GM18861 (cell line): ENCODE results near the gene KLK3.
"Not testable (repeated sequence)": the region's sequence is repeated elsewhere in the genome, so short reads cannot be mapped to it uniquely, and the experiment has no call there.

Source experiments
- ATAC-seq: cut with Tn5 transposase; IDR thresholded peaks from one replicate; pipeline ENCODE4 v1.9.1; 2021; ENCODE audit not compliant: unreplicated experiment

Gene KLK3

DNA sequence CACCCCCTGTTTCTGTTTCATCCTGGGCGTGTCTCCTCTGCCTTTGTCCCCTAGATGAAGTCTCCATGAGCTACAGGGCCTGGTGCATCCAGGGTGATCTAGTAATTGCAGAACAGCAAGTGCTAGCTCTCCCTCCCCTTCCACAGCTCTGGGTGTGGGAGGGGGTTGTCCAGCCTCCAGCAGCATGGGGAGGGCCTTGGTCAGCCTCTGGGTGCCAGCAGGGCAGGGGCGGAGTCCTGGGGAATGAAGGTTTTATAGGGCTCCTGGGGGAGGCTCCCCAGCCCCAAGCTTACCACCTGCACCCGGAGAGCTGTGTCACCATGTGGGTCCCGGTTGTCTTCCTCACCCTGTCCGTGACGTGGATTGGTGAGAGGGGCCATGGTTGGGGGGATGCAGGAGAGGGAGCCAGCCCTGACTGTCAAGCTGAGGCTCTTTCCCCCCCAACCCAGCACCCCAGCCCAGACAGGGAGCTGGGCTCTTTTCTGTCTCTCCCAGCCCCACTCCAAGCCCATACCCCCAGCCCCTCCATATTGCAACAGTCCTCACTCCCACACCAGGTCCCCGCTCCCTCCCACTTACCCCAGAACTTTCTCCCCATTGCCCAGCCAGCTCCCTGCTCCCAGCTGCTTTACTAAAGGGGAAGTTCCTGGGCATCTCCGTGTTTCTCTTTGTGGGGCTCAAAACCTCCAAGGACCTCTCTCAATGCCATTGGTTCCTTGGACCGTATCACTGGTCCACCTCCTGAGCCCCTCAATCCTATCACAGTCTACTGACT is at the start of gene KLK3:
TSS of gene KLK3 (plus strand) at position 280 of the 775 bp plus-strand sequence. CDS start at position 321, 41 bp downstream.
- ATAC-seq: no peak

DNA sequence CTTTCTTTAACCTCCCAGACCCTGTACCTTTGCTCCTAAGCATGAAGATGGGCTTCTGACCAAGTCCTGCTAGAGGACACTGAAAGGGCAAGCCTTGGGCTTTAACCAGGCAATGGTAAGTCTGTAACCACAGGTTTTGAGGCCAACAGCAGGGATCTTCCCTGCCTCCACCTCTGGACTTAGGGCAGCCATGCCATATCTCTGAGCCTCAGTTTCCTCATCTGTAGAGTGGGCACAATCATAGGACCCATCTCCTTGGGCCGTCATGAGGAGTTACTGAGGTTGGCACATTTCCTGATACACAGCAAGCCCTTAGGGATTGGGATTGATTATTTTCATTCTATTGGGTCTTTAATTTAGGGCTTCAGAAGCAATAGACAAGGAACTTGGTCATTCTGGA is 45.9 kb upstream of the KLK3 start:
- ATAC-seq: no peak

DNA sequence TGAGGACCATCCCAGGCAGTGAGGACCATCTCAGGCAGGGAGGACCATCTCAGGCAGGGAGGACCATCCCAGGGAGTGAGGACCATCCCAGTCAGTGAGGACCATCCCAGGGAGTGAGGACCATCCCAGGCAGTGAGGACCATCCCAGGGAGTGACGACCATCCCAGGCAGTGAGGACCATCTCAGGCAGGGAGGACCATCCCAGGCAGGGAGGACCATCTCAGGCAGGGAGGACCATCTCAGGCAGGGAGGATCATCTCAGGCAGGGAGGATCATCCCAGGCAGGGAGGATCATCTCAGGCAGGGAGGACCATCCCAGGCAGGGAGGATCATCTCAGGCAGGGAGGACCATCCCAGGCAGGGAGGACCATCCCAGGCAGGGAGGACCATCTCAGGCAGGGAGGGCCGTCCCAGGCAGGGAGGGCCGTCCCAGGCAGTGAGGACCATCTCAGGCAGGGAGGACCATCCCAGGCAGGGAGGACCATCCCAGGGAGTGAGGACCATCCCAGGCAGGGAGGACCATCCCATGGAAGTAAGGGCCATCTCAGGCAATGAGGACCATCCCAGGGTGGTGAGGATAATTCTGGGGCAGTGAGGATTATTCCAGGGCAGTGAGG is 43.0 kb upstream of the KLK3 start:
- not testable (repeated sequence) for ATAC-seq

DNA sequence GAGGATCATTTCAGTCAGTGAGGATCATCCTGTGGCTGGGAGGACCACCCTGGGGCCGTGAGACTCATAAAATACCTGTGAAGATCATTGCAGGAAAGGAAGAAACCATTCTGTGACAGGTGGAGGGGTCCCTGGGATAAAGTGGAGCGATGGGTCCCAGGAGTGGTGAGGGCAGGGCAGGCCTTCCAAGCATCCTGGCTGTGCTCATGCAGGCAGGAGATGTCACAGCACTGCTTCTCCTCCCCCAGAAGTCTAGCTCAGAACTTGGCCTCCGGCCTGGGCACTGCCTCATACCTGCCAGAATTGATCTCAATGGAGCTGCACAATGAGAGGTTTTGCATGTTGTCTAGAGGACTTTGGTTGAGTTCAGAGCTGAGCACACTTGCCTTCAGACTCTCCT is 42.2 kb upstream of the KLK3 start:
- no peak for ATAC-seq

DNA sequence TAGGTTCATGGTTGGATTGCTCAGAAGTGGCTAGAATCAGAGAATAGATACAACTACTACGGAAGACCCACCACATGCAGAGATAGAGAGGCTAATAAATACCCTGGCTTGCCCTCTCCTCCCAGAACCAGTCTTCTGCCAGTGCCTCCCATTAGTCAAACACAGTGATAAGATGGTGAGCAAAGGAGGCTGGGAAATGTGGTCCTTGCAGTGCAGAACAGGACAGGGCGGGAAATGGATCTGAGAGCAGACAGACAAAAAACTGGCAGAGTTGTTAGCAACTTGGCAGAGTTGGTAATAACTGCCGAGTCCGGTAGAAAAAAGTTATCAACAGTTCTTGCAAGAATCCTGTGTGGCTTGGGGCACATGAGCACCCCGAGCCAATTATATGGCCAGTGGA is 39.8 kb upstream of the KLK3 start:
- ATAC-seq: no peak

DNA sequence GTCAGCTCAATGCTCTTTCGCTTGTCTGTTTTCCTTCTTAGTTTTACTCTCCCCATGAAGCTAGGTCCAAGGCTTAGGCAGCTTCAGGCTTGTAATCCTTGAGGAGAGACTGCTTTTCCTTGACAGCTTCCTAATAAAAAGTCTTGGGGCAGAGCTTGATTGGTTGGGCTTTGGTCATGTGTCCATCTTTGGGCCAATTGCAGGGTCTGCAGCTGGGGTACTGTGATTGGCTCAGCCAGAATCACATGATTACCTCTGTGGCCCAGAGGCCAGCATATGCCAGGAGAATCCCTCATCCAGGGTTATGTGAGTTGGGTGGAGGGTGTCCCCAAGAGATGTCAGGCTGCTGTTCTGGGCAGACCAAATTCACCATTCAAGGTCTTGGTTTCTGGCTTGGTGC is 39.3 kb upstream of the KLK3 start:
- no peak for ATAC-seq

DNA sequence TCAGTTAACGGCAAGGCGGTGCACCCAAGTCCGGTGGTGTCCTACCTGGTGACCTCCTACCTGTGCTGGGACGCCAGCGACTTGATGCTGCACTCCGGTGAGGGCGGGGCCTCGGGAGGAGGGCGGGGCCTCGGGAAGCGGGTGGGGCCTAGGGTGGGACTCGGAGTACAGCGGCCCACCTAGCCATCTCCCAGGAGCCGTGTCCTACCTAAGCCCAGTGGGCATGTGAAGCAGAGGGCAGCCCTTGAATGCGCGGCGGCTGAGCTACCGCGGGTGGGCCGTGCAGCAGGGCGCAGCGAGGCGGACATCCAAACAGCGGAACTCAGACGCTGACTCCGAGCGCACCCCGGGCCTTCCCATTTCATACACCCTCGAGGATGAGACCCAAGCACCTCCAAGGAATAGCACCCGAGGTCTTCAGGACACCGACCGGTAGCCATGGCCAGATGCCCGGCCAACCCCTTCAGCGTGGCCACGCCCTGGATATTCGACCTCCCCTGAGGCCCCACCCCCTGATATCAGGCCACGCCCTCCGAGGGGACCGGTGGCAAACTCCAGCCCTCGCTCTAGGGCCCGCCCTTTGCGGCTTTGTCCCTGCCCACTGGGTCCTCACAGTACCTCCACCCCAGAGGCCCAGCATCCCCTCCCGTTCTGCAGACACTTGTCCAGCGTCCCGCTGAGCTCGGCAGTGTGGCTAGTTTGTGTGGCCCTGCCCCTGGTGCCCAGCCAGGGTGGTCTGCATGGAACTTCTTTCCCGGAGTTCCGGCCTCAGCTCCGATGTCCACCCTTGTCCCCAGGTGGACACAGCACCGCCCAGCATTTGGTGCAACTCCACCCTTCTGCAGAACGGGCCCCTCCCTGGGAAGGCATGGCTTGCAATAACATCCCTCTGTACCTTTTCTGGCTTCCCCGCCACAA is 36.5 kb upstream of the KLK3 start:
- peak; percentile 50 for ATAC-seq

DNA sequence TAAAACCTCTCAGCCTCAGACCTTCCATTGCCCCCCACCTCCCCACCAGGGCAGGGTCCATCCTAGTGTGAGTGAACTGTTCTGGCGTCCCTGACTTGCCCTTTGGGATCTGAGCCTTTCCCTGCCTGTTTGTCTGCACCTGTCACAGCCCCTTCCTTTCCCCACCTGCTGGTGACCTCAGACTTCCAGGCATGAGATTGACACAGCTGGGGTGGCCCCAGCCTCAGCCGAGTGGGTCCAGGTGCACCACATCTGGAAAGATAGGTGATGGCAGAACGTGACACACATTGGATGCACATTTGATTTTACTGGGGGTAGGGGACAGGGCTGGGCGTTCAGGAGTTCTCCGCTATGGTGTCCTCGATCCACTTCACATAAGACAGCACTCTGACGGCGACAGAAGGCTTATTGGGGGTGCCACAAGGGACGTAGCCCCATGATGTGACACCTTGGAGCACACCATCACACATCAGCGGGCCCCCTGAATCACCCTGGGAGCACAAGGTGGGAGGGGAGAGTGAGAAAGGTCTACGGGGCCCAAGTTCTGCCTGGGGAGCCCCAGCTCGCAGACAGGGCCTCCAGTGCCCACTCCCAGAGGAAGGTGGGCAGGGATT is 35.7 kb upstream of the KLK3 start:
- no peak for ATAC-seq

DNA sequence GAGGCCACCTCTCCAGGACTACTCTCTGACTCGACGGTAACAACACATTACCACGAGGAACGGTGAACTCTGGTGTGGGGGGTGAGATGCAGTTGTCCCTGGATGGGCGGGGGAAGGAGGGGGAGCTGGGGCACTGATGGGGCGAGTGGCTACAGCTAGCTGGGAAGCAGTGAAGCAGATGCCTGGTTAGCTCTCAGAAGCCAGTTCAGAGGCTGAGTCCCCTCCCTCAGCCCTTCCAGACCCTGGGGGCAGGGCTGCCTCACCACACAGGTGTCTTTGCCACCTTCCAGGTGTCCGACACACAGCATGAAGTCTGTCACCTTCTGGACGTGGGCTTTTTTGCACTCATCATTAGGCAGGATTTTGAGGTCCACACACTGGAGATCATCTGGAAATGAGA is 35.1 kb upstream of the KLK3 start:
- no peak for ATAC-seq

DNA sequence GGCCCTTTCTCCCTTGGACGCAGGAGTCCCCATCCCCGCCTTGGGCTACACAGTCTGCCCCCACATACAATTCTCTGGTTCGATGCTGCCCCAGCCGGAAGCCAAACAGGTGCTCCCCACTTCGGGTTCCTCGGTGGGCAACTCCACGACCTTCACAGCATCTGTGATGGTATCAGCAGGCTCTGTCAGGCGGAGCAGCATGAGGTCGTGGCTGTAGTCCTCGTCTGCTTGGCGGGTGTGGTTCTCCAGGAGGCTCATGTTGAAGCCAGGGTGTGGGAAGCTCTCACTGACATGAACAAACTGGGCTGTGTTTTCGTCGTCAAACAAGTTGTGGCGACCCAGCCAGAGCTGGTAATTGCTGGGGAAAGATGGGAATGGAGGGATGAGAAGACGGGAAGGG is 34.6 kb upstream of the KLK3 start:
- ATAC-seq: no peak

DNA sequence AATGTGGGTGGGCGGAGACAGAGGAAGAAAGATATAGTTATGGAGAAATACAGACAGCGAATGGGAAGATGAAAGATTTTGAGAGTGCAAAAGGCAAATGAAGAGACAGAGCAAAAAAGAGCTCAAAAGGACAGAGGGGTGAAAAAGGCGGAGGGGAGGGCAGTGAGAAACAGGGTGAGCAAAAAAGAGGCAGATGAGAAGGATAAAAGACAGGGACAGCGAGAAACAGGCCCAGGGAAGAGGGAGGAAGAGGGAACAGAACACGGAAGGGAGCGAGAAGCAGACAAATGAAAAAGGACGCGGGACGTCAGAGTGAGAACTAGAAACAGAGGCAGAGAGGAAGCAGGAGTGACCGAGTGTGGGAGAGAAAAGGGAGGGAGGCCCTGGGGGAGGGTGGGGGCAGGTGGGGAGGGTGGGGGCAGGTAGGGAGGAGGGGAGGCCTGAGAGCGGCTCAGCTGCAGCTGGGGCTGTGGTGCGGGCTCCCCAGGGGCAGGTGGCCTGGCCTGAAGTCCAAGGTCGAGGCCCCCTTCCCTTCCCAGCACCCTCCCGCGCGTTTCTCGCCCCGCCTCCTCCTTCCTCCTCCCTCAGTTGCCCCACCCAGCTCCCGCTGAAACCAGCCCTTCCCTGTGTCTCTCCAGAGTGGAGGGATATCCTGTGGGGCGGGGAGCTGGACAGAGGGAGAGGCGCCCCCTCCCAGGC is 34.0 kb upstream of the KLK3 start:
- no peak for ATAC-seq

DNA sequence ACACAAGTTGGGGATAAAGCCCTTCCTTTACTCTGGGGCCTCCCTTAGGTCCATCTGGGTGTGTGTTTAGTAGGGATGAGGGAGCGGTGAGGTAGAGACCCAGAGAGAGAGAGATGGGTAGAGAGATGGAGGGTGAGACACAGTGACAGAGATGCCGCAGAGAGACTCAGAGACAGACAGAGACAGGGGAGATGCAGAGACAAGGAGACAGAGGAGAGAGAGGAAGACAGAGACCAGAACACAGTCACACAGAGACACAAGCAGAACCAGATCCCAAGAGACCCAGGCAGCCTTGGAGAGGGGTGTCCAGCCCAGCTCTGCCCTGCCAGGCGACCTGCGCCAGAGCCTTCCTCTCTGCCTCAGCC is 33.5 kb upstream of the KLK3 start:
- no peak for ATAC-seq

DNA sequence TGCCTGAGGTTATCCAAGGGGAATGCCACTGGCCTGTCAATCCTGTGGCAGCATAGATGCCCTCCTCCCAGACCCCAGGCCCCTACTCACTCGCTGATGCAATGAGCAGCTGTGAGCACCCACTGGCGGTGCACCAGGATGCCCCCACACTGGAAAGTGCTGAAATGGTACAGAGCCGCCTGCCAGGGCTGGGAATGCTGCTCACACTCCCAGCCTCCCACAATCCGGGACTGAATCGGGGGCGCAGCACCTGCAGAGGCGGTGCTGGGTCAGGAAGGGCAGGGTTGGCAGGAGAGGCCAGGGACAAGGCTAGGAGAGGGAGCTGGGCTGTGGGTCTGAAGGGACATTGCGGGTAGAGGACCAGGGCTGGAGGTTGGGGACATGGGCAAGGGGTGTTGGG is 33.1 kb upstream of the KLK3 start:
- ATAC-seq: no peak

DNA sequence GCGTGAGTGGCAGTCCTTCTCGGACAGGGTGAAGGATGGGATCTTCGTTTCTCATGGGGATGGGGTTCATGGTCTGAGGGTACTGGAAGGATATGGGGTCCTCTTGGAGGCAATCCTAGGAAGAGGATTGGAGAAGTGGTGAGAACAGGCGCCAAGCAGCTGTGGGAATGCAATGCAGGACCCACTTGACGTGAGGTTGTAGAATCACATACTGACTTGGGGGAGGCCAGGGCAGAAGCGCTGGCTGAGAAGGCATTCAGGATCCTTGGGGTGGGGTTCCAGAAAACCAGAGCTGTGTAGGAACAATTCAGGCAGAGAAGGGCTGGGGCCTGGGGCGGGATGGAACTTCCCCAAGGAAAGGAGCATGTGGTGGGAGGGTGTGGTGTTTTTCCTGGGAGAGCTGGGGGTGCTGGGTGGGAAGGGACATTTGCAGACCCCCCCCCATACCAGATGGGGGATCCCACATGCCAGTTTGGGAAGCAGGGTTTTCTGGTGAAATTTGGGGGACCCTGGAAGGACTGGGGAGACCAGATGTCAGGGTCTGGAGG is 32.0 kb upstream of the KLK3 start:
- ATAC-seq: no peak

DNA sequence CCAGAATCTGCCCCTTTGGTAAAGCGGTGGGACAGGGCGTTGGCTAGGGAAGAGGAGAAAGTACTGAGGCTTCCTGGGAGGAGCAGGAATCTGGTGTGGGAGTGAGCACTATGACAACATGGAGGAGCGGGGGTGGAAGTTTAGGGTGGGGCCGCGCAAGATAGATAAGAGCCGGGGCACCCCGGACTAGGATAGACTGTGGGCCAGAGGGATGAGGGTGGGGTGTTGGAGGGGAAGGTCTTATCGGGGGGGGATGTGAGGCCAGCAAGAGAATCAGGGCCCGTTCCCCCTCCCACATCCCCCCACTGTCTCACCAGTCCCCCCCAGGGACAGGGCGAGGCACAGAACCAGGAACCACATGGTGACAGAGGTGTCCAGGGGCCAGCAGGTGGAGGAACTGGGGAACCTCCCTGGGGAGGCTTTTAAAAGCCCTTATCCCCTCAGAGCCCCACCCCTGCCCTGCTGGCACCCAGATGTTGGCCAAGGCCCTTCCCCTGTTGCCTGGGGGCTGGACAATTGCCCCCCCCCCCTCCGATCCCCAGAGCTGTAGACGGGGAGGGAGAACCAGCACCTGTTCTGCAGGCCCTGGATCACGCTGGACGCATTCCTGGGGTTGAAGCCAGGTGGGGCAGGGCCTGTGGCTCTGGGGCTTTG is 31.2 kb upstream of the KLK3 start, which contains the start of gene KLK1:
TSS of gene KLK1 (minus strand) at position 399 of the 654 bp plus-strand sequence. CDS start at position 360, 39 bp downstream.
- no peak for ATAC-seq

DNA sequence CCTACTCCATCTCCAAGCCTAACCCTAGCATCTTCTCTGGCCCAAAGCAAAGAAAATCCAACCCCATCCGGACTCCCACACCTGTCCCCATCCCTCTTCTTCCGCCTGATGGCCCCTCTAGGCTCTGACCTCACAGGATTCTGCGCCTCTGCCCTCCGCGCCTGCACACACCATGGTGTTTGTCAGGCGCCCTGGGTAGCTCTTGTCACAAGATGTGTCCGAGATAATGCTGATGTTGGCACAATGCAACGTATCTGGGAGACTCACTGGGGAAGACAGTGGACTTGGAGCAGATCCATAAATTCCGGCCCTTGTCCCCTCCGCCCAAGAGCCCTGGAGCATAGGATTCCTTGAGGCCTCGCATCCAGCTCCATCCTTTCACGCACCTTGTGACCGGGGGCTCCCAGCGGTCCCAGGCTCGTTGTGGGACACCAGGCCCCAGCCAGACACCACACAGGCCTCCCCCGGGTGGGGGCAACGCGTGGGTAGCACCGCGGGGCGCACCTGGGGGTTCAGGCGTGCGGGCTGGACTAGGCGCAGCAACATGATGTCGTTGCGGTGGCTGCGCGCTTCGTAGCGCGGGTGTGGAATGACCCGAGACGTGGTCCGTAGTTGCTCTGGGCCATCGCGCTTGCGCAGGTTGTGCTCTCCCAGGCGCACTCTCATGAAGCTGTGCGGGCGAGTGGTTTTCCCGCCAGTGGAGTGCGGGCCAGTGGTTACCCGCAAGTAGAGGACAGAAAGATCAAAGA is 28.0 kb upstream of the KLK3 start:
- no peak for ATAC-seq

DNA sequence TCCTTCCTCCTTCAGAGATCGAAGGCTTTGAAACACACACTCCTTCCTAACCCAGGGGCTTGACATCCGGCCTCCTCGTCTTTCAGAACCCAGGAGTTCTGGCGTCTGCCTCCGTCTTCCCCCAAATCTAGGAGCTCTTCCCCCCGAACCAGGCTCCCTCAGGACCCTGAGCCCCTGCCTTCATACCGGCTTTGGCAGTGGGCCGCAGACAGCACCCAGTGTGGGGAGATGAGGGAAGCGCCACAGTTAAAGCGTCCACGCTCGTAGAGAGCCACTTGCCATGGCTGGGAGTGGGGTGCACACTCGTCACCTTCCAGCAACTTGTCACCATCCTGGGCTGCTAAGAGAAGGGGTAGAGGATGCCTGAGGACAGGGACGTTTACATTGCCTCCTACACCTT is 27.2 kb upstream of the KLK3 start:
- ATAC-seq: no peak

DNA sequence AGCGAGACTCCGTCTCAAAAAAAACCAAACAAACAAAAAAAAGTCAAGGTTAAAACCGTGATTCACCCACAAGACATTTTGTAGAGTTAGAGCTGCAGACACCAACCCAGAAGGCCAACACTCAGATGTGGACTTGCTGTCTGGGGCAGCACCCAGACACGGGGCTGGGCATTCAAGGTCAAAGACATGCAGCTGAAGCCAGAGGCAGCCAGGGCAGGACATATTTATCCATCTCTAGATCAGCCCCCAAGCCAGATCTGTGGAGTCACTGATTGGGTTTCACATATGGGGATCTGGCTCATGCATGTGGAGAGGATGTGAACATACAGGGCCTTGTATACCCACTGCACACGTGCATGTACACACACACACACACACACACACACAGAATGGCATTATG is 24.9 kb upstream of the KLK3 start:
- no peak for ATAC-seq
